AG10803 (cell line): Measurements from ENCODE around the gene CARS2.
A peak's percentile ranks its signal among the peaks of the same experiment; 100 is the strongest.

ENCODE experiments used
- DNase-seq: peaks from one replicate; pipeline ENCODE4 v3.0.0; 2010; ENCODE audit warnings: low read depth
- H3K4me3 ChIP-seq: 2 replicates; pipeline ENCODE4 v1.5.1; 2011; ENCODE audit warnings: mild to moderate bottlenecking, low read length, control low read depth
- TF ChIP-seq, protein P1 (sequence below): conservative IDR thresholded peaks from 2 replicates; pipeline ENCODE4 v1.5.1; 2011; ENCODE audit warnings: mild to moderate bottlenecking, low read length, control low read depth, inconsistent platforms

The CARS2 gene, protein sequence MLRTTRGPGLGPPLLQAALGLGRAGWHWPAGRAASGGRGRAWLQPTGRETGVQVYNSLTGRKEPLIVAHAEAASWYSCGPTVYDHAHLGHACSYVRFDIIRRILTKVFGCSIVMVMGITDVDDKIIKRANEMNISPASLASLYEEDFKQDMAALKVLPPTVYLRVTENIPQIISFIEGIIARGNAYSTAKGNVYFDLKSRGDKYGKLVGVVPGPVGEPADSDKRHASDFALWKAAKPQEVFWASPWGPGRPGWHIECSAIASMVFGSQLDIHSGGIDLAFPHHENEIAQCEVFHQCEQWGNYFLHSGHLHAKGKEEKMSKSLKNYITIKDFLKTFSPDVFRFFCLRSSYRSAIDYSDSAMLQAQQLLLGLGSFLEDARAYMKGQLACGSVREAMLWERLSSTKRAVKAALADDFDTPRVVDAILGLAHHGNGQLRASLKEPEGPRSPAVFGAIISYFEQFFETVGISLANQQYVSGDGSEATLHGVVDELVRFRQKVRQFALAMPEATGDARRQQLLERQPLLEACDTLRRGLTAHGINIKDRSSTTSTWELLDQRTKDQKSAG

DNA sequence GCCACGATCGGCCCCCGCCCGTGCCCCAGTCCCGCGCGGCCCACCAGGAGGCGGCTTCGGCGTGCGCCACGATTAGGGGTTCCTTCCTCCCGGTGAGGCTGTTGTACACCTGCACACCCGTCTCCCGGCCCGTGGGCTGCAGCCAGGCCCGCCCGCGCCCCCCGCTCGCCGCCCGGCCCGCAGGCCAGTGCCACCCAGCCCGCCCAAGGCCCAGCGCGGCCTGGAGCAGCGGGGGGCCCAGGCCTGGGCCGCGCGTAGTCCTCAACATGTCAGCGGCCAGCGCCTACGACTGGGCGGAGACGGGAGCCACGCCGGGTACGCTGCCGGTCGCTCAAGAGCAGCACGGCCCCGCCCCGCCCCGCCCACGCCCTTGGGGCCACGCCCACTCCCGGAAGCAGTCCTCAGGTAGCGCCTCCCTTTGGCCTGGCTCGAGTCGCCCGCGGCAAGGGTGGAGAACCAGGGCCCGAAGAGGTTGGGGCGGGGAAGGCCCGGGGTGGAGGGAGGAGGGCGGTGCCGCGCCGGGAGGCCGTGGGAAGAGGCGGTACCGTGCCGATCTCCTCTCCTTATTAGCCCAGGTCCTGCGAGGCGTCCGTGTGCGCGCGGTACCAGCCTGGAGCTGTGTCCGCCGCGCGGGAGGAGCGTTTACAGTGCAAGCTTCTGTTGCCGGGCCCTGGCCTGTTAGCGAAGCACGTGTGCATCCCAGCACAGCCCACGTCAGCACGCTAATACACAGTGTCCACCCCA is at the start of gene CARS2:
Gene CARS2 (minus strand): TSS at position 291 of the 744 bp plus-strand sequence. CDS start 23 bp downstream, at position 268.
- TF ChIP-seq, protein P1, sequence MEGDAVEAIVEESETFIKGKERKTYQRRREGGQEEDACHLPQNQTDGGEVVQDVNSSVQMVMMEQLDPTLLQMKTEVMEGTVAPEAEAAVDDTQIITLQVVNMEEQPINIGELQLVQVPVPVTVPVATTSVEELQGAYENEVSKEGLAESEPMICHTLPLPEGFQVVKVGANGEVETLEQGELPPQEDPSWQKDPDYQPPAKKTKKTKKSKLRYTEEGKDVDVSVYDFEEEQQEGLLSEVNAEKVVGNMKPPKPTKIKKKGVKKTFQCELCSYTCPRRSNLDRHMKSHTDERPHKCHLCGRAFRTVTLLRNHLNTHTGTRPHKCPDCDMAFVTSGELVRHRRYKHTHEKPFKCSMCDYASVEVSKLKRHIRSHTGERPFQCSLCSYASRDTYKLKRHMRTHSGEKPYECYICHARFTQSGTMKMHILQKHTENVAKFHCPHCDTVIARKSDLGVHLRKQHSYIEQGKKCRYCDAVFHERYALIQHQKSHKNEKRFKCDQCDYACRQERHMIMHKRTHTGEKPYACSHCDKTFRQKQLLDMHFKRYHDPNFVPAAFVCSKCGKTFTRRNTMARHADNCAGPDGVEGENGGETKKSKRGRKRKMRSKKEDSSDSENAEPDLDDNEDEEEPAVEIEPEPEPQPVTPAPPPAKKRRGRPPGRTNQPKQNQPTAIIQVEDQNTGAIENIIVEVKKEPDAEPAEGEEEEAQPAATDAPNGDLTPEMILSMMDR = peak; percentile 9; the same call in 1 of the 2 replicates
- H3K4me3 ChIP-seq = peak within 1 kb of the TSS; percentile 74

DNA sequence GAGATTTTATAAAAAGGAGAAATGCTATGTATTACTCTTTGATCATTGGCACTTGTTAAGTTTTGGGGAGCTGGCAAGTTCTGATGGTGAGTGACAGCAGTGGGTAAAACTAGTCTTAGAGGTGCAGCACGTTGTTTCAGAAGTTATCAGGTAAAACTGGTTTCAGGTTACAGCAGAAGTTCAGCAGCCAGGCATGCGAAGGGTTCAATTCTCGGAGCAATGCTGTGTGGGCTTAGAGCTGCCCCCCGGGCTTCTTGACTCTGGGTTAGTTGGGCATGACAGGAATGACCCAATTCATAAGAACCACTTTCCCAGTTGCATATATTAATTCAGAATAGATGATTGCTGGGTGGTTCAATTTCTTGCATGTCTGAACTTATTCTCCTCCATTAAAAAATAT is 42.4 kb upstream of the CARS2 start:
- no peak for DNase-seq
- TF ChIP-seq, protein P1 = no peak
- no peak overlapping the region for H3K4me3 ChIP-seq

More for the DNA sequence above, at the start of gene CARS2:
- DNase-seq = peak; percentile 96

DNA sequence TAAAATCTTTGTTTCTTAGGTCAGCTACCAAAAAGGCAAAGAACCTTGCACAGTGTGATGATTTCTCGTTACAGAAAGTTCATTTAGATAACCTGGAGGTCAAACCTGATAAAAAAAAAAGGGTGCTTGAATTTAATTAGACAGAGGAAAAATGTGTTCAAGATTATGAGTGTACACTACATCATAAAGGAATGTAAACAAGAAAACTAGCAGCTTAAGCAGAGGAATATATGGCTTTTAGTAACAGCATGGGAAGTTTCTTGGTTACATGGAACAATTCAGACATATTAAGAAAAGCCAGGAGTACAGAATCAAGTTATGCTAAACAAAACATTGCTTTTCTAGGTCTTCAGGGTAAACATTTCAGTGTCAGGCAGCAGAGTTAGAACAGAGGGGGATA is 40.5 kb upstream of the CARS2 start:
- H3K4me3 ChIP-seq = no peak overlapping the region
- TF ChIP-seq, protein P1 = no peak
- peak; percentile 17 for DNase-seq

DNA sequence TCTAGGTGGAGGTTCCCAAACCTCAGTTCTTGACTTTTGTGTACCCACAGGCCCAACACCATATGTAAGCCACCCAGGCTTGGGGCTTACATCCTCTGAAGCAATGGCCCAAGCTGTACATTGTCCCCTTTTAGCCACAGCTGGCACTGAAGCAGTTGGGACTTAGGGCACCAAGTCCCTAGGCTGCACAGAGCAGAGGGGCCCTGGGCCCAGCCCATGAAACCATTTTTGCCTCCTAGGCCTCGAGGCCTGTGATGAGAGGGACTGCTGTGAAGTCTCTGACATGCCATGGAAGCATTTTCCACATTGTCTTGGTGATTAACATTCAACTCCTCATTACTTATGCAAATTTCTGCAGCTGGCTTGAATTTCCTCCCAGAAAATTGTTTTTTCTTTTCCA is 37.8 kb upstream of the CARS2 start:
- DNase-seq = no peak
- TF ChIP-seq, protein P1 = no peak
- H3K4me3 ChIP-seq = no peak overlapping the region

DNA sequence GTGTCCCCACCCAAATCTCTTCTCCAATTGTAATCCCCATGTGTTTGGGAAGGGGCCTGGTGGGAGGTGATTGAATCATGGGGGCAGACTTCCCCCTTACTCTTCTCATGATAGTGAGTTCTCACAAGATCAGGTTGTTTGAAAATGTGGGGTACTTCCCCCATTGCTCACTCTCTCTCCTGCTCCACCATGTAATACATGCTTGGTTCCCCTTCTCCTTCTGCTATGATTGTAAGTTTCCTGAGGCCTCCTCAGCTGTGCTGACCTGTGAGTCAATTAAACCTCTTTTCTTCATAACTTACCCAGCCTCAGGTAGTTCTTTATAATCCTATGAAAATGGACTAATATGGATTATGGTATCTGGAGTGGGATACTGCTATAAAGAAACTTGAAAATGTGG is 31.6 kb upstream of the CARS2 start:
- TF ChIP-seq, protein P1 = no peak

DNA sequence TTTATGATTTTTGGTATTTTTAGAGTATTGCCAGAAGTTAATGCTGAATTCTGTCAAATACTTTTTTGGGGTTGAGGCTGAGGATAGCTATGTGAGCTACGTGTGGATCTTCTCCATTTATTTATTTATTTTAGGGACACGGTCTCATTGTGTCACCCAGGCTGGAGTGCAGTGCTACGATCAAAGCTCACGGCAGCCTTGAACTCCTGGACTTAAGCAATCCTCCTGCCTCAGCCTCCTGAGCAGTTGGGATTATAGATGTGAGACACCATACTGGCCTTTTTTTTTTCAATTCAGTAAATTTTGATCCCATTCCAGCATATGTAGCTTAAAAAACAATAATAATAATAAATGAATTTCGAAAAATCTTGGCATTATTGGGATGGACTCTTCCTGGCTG is 28.6 kb upstream of the CARS2 start:
- no peak for DNase-seq
- no peak overlapping the region for H3K4me3 ChIP-seq
- TF ChIP-seq, protein P1 = no peak

More for the DNA sequence above, 31.6 kb upstream of the CARS2 start:
- no peak overlapping the region for H3K4me3 ChIP-seq
- no peak for DNase-seq
